ENCODE measurements around the gene AZIN2. TPM values are rescaled to one million over a fixed set of nuclear protein-coding genes. Genes with fewer than 3 reads are reported as not detected.
"Not testable (repeated sequence)": the region's sequence is repeated elsewhere in the genome, so short reads cannot be mapped to it uniquely, and the experiment has no call there.

The AZIN2 gene
- total RNA-seq, 1 donor from 2014 or later: 0.60 TPM

DNA sequence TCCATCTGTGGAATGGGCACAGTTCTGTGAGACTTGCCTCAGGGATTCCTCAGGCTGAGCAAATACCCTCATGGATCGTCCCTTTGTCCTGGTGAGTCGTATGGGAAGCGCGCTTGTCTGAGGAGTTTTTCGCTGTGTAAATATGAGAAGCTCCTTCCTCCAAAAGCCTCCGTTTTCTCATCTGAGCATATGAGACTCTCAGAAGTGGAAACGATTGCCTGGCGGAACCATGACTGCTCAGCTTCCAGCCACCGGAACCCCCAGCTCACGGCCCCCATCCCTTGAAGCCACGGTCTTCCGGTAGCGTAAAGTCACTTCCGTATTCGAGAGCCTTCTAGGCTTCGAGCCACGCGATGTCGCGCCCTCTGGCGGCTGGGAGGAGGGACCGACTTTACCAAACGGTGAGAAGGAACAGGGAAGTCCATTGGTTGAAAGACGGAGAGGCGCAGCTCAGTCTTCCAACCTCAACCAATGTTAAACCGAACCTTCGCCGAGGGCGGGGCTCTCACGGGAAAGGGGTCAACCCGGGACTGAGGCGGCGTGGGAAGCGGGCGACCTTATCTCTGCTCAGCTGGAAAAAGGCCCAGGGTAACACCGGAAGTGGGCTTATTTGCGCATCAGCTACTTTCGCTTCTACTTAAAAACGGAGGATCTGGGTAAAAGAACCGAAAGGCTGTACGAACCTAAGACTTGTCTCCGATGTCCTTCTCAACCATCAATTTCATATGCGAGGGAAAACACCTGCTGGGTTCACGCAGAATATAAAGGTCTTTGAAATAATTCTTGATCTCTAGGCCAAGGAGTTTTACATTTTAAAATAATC is 46.3 kb downstream of the AZIN2 start:
- DNase-seq (ENCODE audit: low read depth in 2 of 2): peak; percentile 99 to 100

- no peak for DNase-seq (ENCODE audit: low read depth in 2 of 2)
Observed at GRCh38 chr1:33128781-33129180, 47.8 kb downstream of the AZIN2 start.

DNA sequence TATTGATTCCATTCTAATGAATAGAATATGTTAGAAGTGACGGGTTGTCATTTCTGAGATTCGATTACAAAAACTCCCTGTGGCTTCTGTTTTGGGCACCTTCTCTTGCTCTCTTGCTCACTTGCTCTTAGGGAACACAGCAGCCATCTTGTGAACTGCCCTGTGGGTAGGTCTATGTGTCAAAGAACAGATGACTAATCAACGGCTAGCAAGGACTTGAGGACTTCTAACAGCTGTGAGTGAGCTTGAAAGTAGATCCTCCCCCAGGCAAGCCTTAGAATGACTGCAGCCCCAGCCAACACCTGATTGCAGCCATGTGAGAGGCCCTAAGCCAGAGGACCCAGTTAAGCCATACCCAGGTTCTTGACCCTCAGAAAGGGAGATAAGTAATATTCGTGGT is 49.3 kb downstream of the AZIN2 start:
- no peak for DNase-seq (ENCODE audit: low read depth in 2 of 2)

DNA sequence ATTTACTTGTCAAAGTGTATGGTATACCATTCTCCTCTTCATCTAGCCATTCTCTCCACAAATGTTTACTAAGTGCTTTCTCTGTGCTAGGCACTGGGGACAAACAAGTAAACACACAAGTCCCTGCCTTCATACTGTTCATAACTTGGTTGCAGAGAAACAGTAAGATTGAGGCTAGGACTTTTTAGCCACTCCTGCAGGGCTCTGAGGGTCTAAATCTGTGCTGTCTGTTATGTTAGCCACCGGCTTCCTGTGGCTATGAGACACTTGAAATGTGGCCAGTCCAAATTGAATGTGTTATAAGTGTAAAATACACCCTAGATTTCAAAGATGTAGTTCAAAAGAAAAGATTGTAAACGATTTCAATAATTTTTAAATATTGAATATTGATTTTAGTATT is 50.2 kb downstream of the AZIN2 start:
- DNase-seq (ENCODE audit: low read depth in 2 of 2): no peak

DNA sequence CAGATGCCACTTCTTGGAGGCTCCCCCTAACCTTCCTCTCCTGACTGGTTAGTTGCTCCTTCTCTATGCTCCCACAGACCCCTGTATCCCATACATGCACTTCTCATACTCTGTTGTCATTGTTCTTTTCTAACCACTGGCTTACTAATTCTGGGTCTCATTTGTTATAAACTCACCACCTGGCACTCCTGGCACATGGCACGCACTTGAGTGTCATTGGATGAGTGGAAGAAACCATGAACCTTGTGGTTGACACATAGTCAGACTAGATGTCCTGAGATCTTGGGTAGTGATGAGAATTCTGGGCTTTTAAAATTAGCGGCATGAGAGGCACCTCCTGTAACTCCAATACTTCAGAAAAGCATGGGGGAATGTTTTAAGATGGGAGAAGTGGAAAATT is 51.6 kb downstream of the AZIN2 start:
- no peak for DNase-seq (ENCODE audit: low read depth in 2 of 2)

DNA sequence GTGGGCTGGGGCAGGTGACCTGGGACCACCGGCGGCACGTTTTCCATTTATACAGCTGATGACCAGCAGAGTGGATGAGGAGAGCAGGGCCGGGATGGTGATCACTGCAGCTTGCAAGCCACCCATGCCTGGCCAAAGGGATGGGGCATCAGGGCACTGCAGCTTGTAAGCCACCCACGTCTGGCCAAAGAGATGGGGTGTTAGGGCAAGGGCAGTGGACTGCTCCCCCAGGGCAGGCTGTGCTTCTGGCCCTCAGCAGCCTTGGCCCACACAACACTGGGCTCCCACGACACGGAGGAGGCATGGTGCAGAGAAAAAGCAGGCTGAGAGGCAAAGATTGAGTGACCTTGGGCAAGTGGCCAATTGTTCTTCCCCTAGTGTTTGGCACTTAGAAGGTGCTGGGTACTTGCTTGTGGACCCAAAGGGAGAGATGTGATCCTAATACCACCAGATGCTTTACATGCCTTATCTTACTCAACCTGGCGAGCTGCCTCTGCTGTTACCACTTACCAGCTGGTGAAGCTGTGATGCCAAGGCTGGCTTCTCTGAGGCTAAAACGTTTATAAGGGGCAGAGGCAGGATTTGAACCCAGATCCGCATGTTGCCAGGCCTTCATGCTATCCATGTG is 52.6 kb downstream of the AZIN2 start:
- no peak for DNase-seq (ENCODE audit: low read depth in 2 of 2)

GRCh38 chr1:33136041-33136440 is 55.1 kb downstream of the AZIN2 start:
- not testable (repeated sequence) for DNase-seq (ENCODE audit: low read depth in 2 of 2)

DNA sequence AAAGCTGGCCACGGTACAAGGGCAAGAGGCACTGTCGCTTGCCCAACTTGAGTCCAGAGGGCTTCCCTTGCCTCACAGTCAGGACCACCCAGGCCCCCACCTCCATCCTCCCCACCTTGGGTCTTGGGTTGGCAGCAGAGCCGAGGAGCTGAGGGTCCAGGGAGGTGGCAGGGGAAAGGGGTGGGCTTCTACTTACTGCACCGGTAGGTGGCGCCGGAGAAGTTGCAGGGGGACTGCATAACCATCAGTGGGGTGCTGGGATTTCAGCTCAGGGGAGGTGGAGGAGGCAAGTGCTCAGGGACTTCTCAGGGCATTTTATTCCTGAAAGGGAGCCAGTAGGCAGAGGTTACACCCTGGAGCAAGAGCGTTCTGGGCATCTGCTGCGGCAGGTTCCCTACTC is 56.8 kb downstream of the AZIN2 start:
- peak; percentile 46 to 65 for DNase-seq (ENCODE audit: low read depth in 2 of 2)

DNA sequence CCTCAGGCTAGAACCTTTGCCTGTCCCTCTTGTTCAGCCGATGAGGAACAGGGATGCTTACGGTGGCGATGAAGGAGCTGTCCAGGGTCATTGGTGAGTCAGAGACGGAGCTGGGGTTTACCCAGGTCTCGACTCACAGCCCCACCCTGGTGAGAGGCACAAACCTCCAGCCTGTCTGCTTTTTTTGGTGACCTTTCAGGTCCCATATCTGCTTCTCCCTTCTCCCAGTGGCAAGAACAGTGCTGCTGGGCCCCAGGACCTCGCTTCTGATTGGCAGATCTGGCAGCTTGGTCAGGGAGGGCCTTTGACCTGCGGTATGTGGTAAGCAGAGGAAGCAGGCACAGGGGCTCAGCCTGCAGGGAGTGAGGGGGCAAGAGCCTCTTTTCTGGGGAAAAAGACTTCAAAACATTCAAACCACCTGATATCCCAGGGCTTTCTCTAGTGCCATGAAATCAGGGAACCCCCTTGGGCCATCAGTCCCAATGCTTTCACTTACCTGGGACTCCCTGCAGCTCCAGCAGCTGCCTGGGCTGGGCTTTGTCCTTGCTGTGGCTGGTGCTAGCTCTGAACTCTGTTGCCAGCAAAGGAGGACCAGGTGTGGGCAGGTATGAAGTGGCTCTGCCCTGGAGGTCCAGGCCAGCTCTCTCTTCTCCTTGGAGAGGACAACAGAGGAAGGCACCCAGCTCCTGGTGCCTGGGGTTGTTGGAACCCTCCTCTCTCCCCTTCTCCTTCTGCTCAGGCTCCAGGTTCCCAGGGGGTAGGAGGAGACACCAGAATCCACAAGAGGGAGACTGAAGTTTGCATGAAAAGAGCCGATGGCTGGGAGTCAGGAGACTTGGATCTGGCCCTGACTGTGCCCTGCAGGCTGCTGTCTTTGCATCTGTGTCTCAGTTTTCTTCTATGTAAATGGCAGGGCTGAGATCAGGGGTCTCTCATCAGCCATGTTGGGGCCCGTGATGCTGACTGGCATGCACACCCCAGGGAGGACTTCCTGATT is 59.5 kb downstream of the AZIN2 start:
- DNase-seq (ENCODE audit: low read depth in 2 of 2): peak in 1 of 2 donors; percentile 15

GRCh38 chr1:33141216-33141615 is 60.3 kb downstream of the AZIN2 start:
- no peak for DNase-seq (ENCODE audit: low read depth in 2 of 2)

DNA sequence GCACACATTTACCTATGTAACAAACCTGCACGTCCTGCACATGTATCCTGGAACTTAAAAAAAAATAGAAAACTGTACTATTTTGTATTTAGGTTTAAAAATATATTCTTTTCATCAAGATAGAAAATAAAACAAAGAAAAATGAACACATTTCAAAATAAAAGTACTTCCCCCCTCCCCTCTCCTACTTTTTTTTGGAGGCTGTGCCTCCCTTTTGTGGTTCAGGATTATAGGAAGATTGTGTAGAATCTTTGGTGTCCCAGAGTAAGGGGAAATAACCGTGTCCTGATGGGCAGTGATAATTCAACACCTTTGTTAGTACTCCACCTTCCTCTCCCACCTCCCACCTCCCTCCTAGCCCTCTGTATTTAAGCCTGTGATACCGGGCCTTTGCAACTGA is 60.8 kb downstream of the AZIN2 start:
- no peak for DNase-seq (ENCODE audit: low read depth in 2 of 2)

DNA sequence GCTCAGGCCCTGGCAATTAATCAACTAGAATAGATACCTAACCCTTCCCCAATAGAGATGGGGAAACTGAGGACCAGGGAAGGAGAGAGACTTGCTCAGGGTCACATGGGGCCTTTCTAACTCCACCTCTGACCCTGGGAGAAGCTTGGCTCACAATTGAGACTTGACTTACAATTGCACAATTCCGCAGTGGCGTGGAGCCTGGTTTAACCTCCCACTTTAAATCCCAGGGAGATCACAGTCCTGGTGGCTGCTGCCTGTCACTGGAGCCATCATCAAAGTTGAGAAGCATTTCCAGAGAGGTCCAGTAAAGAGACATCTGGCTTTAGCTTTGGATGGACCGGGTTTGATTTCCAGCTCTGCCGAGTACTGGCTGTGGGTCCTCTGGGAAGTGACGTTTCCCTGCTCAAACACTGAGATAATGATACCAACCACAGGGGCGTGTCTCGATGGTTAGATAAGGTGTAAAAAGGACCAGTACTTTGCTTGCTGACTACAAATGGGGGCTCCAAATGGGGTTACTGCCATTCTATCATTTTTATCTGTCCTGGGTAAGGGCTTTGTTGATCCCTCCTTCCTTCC is 61.6 kb downstream of the AZIN2 start:
- no peak for DNase-seq (ENCODE audit: low read depth in 2 of 2)

- no peak for DNase-seq (ENCODE audit: low read depth in 2 of 2)
Observed at GRCh38 chr1:33143176-33143575, 62.2 kb downstream of the AZIN2 start.

GRCh38 chr1:33143698-33144097 is 62.7 kb downstream of the AZIN2 start:
- peak in 1 of 2 donors; percentile 23 for DNase-seq (ENCODE audit: low read depth in 2 of 2)

DNA sequence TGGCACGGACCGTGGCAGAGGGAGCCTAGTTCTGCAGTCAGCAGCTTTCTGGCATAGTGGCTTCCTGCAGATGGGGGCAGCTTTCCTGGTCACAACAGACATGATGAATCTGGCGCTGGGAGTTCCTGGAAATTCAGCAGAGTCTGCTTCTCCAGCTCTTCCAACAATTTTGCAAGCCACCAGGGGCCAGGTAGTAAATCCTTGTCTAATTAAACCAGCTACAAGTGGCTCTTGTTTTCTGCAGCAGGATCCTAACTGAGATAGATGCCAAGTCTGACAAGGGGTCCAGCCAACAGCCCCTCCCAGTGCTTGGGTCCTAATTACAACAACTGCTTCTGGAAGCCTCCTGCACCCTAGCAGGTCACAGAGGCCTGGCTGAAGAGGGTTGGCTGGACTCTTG is 65.0 kb downstream of the AZIN2 start:
- peak in 1 of 2 donors; percentile 16 for DNase-seq (ENCODE audit: low read depth in 2 of 2)

DNA sequence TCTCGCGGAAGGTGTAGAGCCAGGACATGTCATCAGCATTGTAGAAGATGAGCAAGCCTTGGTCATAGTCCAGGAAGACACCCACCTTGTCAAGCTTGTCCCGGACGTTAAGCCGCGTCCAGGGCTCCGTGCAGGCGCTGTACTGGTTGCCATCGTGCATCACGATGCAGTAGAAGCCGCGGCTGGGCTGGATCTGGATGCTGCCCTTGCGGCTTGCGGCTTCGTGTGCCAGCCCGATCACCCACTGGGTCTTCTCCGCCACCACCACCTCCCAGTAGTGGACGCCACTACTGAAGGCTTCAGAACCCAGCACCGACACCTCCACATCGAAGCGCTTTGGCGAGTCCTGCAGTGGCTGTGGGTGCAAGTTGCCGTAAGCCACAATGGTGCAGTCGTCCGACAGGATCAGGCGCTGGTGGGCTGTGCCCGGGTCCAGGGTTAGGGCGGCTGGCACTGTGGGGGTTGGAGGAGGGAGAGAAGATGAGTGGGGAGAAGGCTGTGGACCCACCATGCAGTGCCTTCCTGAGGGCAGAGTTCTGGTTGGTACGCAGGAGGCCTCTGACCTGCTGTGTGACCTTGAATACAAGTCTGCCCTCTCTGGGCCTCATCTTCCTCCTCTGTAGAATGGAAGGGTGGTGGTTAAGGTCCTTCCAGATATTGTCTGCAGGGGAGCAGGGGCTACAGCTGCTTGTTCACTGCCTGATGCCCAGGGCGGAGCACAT is 66.5 kb downstream of the AZIN2 start:
- DNase-seq (ENCODE audit: low read depth in 2 of 2): no peak

- peak; percentile 11 to 15 for DNase-seq (ENCODE audit: low read depth in 2 of 2)
Observed at GRCh38 chr1:33147997-33148314, 67.0 kb downstream of the AZIN2 start.

DNA sequence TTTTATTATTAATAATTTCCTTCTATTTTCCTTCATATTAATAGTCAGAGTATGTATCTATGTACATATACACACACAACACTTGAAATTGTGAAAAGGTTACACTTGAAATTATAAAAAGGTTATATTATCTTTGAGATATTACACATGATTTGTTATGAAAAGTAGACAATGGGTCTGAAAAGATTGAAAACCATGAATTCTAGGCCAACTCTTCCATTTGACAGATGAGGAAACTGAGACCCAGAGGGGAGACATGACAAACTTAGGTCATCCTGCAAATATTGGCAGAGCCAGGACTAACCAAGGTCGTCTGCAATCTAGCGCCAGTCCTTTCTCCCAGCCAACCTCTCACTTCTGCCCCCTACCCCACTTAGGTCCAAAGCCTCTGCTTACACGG is 67.7 kb downstream of the AZIN2 start:
- no peak for DNase-seq (ENCODE audit: low read depth in 2 of 2)

- no peak for DNase-seq (ENCODE audit: low read depth in 2 of 2)
Observed at GRCh38 chr1:33149453-33150190, 68.7 kb downstream of the AZIN2 start.

GRCh38 chr1:33150522-33150921 is 69.6 kb downstream of the AZIN2 start:
- DNase-seq (ENCODE audit: low read depth in 2 of 2): no peak

Data from lung microvascular endothelial cell (primary cell).